CD4-positive, alpha-beta T cell treated with Interleukin-17A for 4 hours (primary cell): ENCODE measurements around the gene MYO18B.
"Not testable (repeated sequence)": the region's sequence is repeated elsewhere in the genome, so short reads cannot be mapped to it uniquely, and the experiment has no call there.

Experiments
- DNase-seq: peaks from one replicate; pipeline ENCODE4 v3.0.0-alpha.2; 2020; ENCODE audit warnings: mixed read lengths

MYO18B gene

GRCh38 chr22:25955323-25955722 is 213.3 kb downstream of the MYO18B start:
- DNase-seq, result no peak

DNA sequence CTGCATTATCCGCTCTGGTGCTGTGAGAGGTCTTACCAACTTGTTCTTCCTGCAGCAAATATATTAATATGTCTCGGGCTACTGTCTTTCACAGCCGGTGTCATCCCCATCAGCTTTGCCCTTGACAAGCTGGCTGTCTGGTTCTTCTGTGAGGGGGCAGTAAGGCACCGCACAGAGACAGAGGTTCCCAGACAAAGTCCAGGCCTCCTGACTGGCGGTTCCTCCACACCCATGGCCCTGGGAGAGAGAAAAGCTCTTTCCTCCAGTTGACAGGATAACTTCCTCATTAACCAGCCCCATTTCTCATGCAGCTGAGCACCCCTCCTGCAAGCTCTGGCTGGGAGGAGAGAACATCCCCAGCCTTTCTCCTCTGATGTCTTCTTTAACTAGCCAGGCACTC is 214.8 kb downstream of the MYO18B start:
- no peak for DNase-seq

DNA sequence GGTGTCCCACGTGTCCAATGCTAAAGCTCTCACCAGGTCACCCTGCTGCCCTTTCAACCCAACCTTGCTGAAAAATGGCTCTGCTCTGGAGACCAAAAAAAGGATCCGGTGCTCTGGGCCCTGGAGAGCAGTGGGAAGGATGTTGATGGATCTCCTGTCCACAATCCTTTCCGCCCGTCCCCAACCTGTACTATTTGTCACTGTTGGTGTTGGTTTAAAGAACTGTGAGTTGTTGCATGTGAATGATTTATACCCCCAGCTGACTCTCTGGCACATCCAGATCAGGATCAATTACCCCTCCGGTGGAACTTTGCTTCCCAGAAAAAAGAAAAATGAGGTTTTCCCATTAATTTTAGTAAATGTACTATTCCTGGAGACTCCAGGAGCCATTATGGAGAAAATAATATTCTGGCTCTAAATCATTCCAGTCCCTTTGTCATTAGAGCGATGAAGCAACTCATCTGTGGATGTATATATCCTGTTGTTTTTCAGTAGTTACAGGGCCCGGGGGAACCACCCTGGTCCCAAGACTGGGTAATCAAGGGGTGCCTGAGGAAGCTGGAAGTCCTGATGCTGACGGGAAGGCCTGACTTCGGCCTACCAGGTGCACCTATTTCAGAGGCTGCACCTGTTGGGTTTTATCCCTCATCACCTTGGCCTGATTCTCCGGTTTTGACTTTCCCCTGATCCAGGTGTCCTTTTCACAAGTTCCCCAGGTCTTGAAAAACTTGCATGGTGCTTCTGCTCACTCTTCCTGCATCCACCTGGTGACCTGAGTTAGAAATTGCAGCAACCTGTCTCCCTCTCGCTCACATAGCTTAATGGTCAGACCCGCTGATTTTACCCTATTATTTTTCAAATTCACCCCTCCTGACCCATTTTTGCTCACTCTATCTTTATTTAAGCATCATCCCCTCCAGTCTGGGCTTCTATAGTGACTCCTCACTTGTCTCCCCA is 218.1 kb downstream of the MYO18B start:
- no peak for DNase-seq

DNA sequence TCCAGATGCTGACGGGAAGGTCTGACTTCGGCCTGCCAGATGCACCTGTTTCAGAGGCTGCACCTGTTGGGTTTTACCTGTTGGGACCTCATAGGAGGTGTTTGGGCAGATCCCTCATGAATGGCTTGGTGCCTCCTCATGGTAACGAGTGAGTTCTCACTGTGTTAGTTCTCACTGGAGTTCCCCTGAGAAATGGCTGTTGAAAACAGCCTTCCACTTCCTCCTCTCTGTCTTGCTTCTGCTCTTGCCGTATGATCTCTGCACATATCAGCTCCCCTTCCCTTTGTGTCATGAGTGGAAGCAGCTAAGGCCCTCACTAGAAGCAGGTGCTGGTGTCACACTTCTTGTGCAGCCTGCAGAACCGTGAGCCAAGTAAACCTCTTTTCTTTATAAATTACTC is 219.7 kb downstream of the MYO18B start:
- DNase-seq, result no peak

DNA sequence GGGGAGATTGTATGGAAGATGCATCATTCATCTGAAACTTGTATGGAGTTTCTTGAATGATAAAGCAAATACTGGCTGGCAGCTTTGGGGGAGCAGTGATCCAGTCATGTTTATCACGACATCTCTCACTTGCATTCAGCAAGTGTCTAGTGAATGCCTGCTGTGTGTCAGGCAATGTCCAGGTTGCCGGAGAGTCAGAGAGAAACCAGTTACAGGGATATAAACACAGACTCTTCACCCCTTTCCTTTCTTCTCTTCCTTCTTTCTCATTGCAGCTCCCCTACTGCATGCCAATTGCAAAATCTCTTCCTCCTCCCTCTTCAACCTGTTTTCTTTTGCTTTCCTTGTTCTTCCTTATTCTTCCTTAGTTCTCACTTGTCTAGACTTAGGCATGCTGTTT is 220.7 kb downstream of the MYO18B start:
- DNase-seq, result no peak

- no peak for DNase-seq
Measured at GRCh38 chr22:25964961-25965730, 223.2 kb downstream of the MYO18B start.

- DNase-seq, result peak; percentile 16
Measured at GRCh38 chr22:25966448-25966913, 224.5 kb downstream of the MYO18B start.

GRCh38 chr22:25969286-25969685 is 227.3 kb downstream of the MYO18B start:
- DNase-seq, result no peak

DNA sequence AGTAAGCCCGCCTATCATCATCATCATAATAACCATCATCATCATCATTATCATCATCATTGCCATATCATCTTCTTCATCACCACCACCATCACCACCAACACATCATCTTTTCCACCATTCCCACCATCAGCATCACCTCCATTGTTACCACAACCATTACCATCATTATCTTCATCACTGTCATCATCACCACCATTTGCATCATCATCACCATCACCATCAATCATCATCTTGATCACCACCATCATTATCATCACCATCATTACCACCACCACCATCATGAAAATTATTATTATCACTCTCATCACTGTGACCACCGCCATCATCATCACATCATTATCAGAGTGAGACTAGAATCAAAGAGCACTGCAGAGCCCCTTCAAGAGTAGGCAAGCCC is 227.9 kb downstream of the MYO18B start:
- DNase-seq, result no peak

DNA sequence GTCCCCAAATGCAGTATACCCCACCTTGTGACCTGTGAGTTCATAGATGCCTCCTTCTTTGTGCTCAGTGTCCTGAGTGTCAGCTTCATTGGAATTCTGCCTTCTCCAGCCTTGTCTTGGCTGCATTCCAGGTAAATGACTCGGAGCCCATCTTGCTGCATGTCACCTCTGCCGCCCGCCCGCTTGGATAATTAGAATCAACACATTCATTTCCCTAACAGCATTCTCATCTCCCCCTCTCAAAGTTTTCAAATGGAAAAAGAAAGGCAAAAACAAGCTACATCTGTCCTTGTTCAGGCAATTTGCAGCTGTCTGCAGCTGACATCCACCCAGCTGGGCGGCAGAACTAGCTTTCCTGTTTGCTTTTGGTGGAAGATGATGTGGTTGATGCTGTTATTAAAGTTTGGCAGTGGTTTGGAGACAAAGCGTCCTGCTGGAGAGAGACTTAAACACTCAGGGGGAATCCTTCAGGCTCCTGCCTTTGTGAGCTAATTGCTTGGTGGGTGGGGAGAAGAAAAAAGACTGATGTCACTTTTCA is 228.5 kb downstream of the MYO18B start:
- no peak for DNase-seq

DNA sequence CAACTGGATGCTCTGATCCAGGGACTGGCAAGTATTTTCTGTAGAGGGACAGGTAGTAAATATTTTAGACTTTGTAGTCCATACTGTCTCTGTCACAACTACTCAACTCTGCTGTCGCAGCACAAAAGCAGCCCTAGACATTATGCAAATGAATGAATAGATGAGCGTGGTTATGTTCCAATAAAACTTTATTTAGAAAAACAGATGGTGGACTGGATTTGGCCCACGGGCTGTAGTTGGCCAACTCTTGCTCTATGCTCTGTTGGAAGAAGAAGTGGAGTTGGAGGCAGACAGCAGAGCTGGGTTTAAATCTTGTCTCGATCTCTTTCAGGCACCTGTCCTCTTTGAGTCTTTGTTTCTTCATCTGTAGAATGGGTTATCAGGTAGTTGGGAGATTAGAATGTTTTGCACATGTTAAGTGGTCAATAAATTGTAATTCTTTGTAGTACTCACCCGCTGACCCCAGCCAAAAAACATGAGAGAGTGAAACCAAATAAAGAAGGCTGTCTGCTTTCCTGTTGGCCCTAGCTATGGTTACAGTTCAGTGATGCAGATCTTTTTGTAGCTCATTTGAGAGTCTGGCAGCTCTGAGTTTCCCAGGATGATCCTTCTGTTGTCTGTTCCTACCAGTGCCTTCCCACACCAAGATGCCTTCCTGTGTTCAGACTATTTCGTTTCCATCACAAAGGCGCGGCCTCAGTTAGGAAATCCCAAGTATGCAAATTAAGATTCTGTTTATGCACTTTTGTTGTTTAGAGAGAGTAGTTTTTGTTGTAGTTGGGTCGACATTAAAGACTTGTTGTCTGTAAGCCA is 229.2 kb downstream of the MYO18B start:
- DNase-seq, result no peak

DNA sequence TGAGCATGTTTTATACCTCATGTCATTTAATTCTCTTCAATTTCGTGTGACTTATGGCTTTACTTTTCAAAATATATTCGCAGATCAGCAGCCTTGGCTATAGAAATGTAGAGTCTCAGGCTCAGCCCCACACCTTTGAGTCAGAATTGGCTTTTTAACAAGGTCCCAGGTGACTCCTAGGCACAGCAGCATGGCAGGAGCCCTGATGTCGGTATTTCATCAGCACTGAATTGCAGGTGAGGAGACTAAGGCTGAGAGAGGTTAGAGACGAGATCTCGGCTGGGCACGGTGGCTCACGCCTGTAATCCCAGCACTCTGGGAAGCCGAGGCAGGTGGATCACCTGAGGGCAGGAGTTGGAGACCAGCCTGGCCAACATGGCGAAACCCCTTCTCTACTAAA is 230.4 kb downstream of the MYO18B start:
- DNase-seq, result no peak

DNA sequence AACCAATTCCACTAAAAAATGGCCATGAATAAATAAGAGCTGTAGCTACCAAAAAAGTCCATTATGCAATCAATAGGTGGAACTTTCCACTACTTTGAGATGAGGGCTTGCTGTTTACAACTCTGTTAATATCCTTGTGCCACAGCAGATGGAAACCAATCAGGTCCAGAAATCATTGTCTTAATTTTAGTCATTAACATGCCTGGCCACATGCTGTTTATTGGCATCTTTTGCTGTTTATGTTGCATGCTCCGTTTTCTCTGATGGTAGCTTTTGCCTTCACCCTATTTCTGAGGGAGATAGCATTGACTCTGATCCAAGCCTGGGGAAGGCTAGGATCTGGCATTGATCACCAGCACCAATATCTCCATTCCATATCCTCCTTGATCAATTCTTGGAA is 234.4 kb downstream of the MYO18B start:
- DNase-seq, result no peak

GRCh38 chr22:25979968-25980367 is 238.0 kb downstream of the MYO18B start:
- no peak for DNase-seq

GRCh38 chr22:25984911-25985310 is 242.9 kb downstream of the MYO18B start:
- not testable (repeated sequence) for DNase-seq

DNA sequence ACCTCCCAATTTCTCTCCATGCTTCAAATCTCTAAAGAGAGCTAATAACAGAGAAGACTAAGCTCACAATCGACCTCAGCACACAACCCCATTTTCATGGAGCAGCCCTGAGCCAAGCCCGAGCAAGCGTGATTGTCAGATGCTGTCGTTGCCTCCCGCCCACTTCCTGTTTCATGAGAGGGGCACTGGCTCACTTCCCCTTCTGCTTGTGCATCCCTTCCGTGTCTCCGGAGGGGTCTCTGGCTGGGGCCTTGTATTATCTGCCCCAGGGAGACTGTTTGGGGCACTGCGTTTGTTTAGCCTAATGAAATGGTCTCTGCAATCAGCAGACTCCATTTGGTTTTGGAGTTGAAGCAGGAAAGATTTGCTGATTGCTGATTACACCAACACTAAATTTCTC is 246.0 kb downstream of the MYO18B start:
- no peak for DNase-seq

- DNase-seq, result no peak
Measured at GRCh38 chr22:25990940-25991339, 249.0 kb downstream of the MYO18B start.

- no peak for DNase-seq
Measured at GRCh38 chr22:25992331-25992730, 250.3 kb downstream of the MYO18B start.

DNA sequence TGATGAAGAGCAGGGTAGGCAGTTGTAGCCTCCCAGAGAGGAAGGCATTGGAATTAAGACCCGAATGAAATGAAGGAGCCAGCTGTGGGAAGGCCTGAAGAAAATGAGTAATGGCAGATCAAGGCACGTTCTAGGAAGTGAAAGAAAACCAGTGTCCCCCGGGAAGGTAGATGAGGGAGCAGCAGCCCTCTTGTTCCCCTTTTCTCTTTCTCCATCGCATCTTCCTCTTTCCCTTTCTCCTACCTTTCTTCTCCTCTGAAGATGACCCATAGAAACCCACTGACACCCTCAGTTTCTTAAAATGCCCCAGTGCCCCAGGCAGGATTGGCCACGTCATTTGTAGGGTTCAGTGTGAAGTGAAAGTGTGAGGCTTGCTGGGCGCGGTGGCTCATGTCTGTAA is 254.7 kb downstream of the MYO18B start:
- DNase-seq, result no peak

DNA sequence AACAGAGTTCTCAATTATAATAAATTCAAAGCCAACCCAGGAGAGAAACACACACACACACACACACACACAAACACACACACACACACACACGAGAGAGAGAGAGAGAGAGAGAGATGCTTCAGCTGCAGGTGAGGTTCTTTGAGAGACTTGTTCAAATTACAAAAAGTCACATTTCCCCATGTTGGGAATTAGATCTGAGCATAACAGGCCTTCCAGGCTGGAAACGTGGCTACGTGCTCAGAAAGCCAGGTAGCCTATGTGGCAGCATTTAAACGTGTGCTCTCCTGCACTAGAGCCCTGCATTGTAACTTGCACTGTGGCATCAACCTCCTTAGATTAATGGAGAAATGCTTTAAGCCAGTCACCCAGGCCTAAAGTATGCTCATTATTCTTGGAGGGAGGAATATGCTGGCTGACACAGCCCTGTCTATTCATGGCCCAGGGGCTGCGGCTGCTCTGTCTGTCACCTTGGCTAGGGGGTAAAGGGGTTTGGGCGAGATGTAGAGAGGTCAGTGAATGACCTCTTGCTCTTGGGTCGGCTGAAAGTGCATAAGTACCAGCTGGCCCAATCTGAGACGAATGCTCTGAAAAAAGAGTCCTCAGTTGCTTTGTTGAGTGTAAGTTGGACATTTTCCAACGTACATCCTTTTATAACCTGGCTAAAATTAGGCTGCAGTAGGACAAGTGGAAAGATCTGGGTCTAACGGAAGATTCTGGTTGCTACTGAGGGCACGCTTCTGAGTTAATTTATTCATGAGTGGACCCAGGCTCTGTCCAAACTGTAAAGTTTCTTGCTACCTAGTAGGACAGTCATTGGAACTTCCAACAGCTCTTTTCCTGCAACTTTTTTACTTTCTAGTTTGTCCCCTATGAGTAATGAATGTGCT is 256.1 kb downstream of the MYO18B start:
- no peak for DNase-seq

DNA sequence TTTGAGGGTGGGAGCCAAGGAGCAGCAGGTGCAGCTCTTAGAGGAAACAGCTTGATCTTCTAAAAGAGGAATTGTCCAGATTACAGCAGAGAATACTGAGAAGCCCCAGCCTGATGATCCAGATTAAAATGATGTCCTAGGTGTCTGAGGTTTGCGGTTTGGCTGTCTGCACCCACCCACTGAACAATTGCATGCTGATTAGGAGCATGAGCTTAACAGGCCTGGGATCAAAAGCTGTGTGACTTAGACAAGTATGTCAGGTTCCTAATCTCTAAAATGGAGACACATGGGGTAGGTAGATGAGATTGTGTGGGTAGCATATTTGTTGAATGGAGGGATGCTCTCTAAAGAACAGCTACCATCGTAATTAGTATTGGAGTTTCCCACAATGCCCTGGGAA is 260.5 kb downstream of the MYO18B start:
- DNase-seq, result no peak

DNA sequence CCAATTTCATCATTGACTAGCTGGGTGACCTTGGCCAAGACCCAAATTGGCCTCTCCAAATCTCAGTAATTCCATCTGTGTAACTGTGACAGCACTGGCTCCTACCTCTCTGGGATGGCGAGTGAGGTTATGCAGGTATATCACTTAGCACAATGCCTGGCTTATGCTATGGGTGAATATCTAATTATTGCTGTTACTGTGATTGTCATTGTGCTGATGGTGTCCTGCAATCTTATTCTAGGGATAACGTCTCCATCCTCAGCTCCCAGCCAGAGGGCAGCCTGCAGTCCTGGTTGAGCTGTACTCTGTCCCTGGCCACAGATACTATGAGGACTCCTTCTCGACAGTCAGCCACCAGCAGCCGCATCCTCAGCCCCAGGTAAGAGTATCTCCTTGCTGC is 262.5 kb downstream of the MYO18B start:
- no peak for DNase-seq
